CD4-positive, CD25-positive, alpha-beta regulatory T cell (primary cell): ENCODE results near the gene GUCY1A1. TPM values are rescaled to one million over a fixed set of nuclear protein-coding genes. Genes with fewer than 3 reads are reported as not detected.

Source experiments
- ATAC-seq, 2 donors: fragments of 150-1000 bp; cut with Tn5 transposase; one replicate each; pipeline ENCODE4 v1.10.0; 2021; ENCODE audit warnings: low read depth in 2 of 2, moderate number of reproducible peaks in 2 of 2, moderate library complexity in 1 of 2
- DNase-seq, 3 donors: peaks; one replicate each; pipeline versions ENCODE4 v3.0.0 to v3.0.0-alpha.2; 2012 to 2022; ENCODE audit warnings: mixed read lengths in 1 of 3
- H3K27ac ChIP-seq: one replicate; pipeline ENCODE4 v1.7.0; 2013; ENCODE audit warnings: mild to moderate bottlenecking, low read length; ENCODE audit not compliant: insufficient read depth, poor library complexity, severe bottlenecking
- H3K27me3 ChIP-seq: one replicate; pipeline ENCODE4 v1.7.0; 2013; ENCODE audit warnings: low read length; ENCODE audit not compliant: control insufficient read depth, insufficient read depth
- H3K36me3 ChIP-seq: one replicate; pipeline ENCODE4 v1.7.0; 2013; ENCODE audit warnings: mild to moderate bottlenecking, low read length, moderate library complexity; ENCODE audit not compliant: control insufficient read depth, insufficient read depth
- H3K4me1 ChIP-seq: 2 replicates; pipeline ENCODE4 v1.7.0; 2013; ENCODE audit warnings: mild to moderate bottlenecking, low read length; ENCODE audit not compliant: insufficient read depth, control insufficient read depth, poor library complexity, severe bottlenecking
- H3K4me3 ChIP-seq: one replicate; pipeline ENCODE4 v1.7.0; 2013; ENCODE audit warnings: low read depth, mild to moderate bottlenecking, low read length, moderate library complexity
- H3K9me3 ChIP-seq, 2 experiments: 1 replicate in 1 of 2; 2 replicates in 1 of 2; pipeline ENCODE4 v1.7.0; 2013; ENCODE audit warnings: low read length in 2 of 2, mild to moderate bottlenecking in 1 of 2, moderate library complexity in 1 of 2; ENCODE audit not compliant: control insufficient read depth in 2 of 2
- H3K27ac Mint-ChIP-seq, 3 donors: one replicate each; pipeline ENCODE4 v1.8.0; 2020 to 2022; ENCODE audit warnings: mild to moderate bottlenecking in 3 of 3, mixed read lengths in 3 of 3, moderate library complexity in 2 of 3
- H3K27me3 Mint-ChIP-seq: one replicate; pipeline ENCODE4 v1.8.0; 2022; ENCODE audit warnings: mild to moderate bottlenecking, mixed read lengths
- H3K36me3 Mint-ChIP-seq: one replicate; pipeline ENCODE4 v1.8.0; 2020; ENCODE audit warnings: mixed read lengths
- H3K4me1 Mint-ChIP-seq, 4 donors: one replicate each; pipeline ENCODE4 v1.8.0; 2020 to 2022; ENCODE audit warnings: mixed read lengths in 4 of 4, mild to moderate bottlenecking in 1 of 4
- H3K4me3 Mint-ChIP-seq, 4 donors: one replicate each; pipeline ENCODE4 v1.8.0; 2020 to 2022; ENCODE audit warnings: mild to moderate bottlenecking in 4 of 4, mixed read lengths in 4 of 4, moderate library complexity in 3 of 4
- H3K9me3 Mint-ChIP-seq, 7 donors: one replicate each; pipeline ENCODE4 v1.8.0; 2020 to 2022; ENCODE audit warnings: mixed read lengths in 7 of 7, mild to moderate bottlenecking in 3 of 7, moderate library complexity in 2 of 7
- polyA plus RNA-seq, 4 donors: library from polyadenylated mRNA; unstranded; fragments of 300-500 nt; fragmentation: Illumina TruSeq; gene quantifications; one replicate each; pipeline ENCODE4 v1.2.3, GENCODE V29; 2021
- total RNA-seq: library from RNA; stranded (reverse); gene quantifications from one replicate; pipeline ENCODE4 v1.2.3, GENCODE V29; 2022

The GUCY1A1 gene
- total and polyA plus RNA-seq, 5 donors from 2014 or later = 1.9 TPM; not detected in 4

- Histone ChIP-seq H3K9me3 (no peaks in the 10 kb centered on the region), H3K36me3 (no peaks in the 10 kb centered on the region), H3K4me3 (no peak overlapping the region), H3K27ac (no peak overlapping the region), H3K4me1 (peaks cover 8% of the 10 kb centered on the region), H3K27me3 (peaks cover 15% of the 10 kb centered on the region)
- H3K36me3 Mint-ChIP-seq = no peaks in the 10 kb centered on the region
- DNase-seq = no peak
- peaks cover 19% of the 10 kb centered on the region for H3K27me3 Mint-ChIP-seq
- ATAC-seq = no peak
- peaks cover 0 to 4% (median 0%) of the 10 kb centered on the region in 4 donors for H3K4me1 Mint-ChIP-seq
- H3K4me3 Mint-ChIP-seq = no peak overlapping the region
- peaks cover 0 to 5% (median 0%) of the 10 kb centered on the region in 7 donors for H3K9me3 Mint-ChIP-seq
- H3K27ac Mint-ChIP-seq = no peak overlapping the region
Measured at GRCh38 chr4:155762334-155762733, 95.7 kb downstream of the GUCY1A1 start.

GRCh38 chr4:155763551-155763950 is 96.9 kb downstream of the GUCY1A1 start:
- no peaks in the 10 kb centered on the region for H3K36me3 ChIP-seq
- H3K9me3 ChIP-seq = no peaks in the 10 kb centered on the region
- no peak for ATAC-seq
- no peak overlapping the region for H3K4me3 ChIP-seq
- Mint-ChIP-seq H3K27me3 (peaks cover 8% of the 10 kb centered on the region), H3K36me3 (no peaks in the 10 kb centered on the region), H3K9me3 (peaks cover 0 to 5% (median 0%) of the 10 kb centered on the region in 7 donors), H3K27ac (no peak overlapping the region), H3K4me3 (no peak overlapping the region), H3K4me1 (peaks cover 0 to 2% (median 0%) of the 10 kb centered on the region in 4 donors)
- no peak for DNase-seq
- H3K27me3 ChIP-seq = peaks cover 8% of the 10 kb centered on the region
- peaks cover 8% of the 10 kb centered on the region for H3K4me1 ChIP-seq
- no peak overlapping the region for H3K27ac ChIP-seq

- ATAC-seq = no peak
- Mint-ChIP-seq H3K9me3 (peaks cover 0 to 7% (median 0%) of the 10 kb centered on the region in 7 donors), H3K4me3 (no peak overlapping the region), H3K27me3 (peaks cover 6% of the 10 kb centered on the region), H3K4me1 (no peaks in the 10 kb centered on the region), H3K36me3 (no peaks in the 10 kb centered on the region), H3K27ac (no peak overlapping the region)
- H3K27me3 ChIP-seq = peaks cover 7% of the 10 kb centered on the region
- H3K36me3 ChIP-seq = no peaks in the 10 kb centered on the region
- H3K4me1 ChIP-seq = no peaks in the 10 kb centered on the region
- no peak overlapping the region for H3K4me3 ChIP-seq
- H3K9me3 ChIP-seq = no peaks in the 10 kb centered on the region
- DNase-seq = no peak
- no peak overlapping the region for H3K27ac ChIP-seq
Measured at GRCh38 chr4:155765149-155765548, 98.5 kb downstream of the GUCY1A1 start.

- Histone ChIP-seq H3K27ac (no peak overlapping the region), H3K9me3 (no peaks in the 10 kb centered on the region), H3K4me1 (no peaks in the 10 kb centered on the region), H3K4me3 (no peak overlapping the region), H3K36me3 (no peaks in the 10 kb centered on the region), H3K27me3 (no peaks in the 10 kb centered on the region)
- ATAC-seq = no peak
- Mint-ChIP-seq H3K27ac (no peak overlapping the region), H3K4me1 (no peaks in the 10 kb centered on the region), H3K9me3 (peaks cover 0 to 4% (median 0%) of the 10 kb centered on the region in 7 donors), H3K4me3 (no peak overlapping the region), H3K27me3 (no peaks in the 10 kb centered on the region), H3K36me3 (no peaks in the 10 kb centered on the region)
- no peak for DNase-seq
Measured at GRCh38 chr4:155766622-155767021, 100.0 kb downstream of the GUCY1A1 start.

- Histone ChIP-seq H3K4me1 (no peaks in the 10 kb centered on the region), H3K36me3 (no peaks in the 10 kb centered on the region), H3K9me3 (no peaks in the 10 kb centered on the region), H3K4me3 (no peak overlapping the region), H3K27me3 (no peaks in the 10 kb centered on the region), H3K27ac (no peak overlapping the region)
- peaks cover 0 to 4% (median 0%) of the 10 kb centered on the region in 7 donors for H3K9me3 Mint-ChIP-seq
- no peaks in the 10 kb centered on the region for H3K36me3 Mint-ChIP-seq
- H3K27ac Mint-ChIP-seq = no peak overlapping the region
- DNase-seq (no peak), ATAC-seq (no peak)
- no peak overlapping the region for H3K4me3 Mint-ChIP-seq
- H3K27me3 Mint-ChIP-seq = no peaks in the 10 kb centered on the region
- no peaks in the 10 kb centered on the region for H3K4me1 Mint-ChIP-seq
Measured at GRCh38 chr4:155768370-155768769, 101.7 kb downstream of the GUCY1A1 start.

GRCh38 chr4:155769090-155769489 is 102.4 kb downstream of the GUCY1A1 start:
- DNase-seq = no peak
- no peak overlapping the region for H3K27ac Mint-ChIP-seq
- no peak overlapping the region for H3K27ac ChIP-seq
- no peak overlapping the region for H3K4me3 ChIP-seq
- H3K4me3 Mint-ChIP-seq = no peak overlapping the region
- H3K27me3 ChIP-seq = no peaks in the 10 kb centered on the region
- no peaks in the 10 kb centered on the region for H3K4me1 ChIP-seq
- no peaks in the 10 kb centered on the region for H3K27me3 Mint-ChIP-seq
- no peaks in the 10 kb centered on the region for H3K36me3 Mint-ChIP-seq
- H3K36me3 ChIP-seq = no peaks in the 10 kb centered on the region
- no peak for ATAC-seq
- peaks cover 0 to 4% (median 0%) of the 10 kb centered on the region in 7 donors for H3K9me3 Mint-ChIP-seq
- no peaks in the 10 kb centered on the region for H3K9me3 ChIP-seq
- no peaks in the 10 kb centered on the region for H3K4me1 Mint-ChIP-seq

- H3K27me3 ChIP-seq = no peaks in the 10 kb centered on the region
- H3K36me3 Mint-ChIP-seq = no peaks in the 10 kb centered on the region
- no peak for ATAC-seq
Measured at GRCh38 chr4:155772459-155773195, 106.0 kb downstream of the GUCY1A1 start.

GRCh38 chr4:155773196-155773800 is 106.7 kb downstream of the GUCY1A1 start:
- Histone ChIP-seq H3K9me3 (no peaks in the 10 kb centered on the region), H3K27me3 (no peaks in the 10 kb centered on the region), H3K27ac (no peak overlapping the region), H3K36me3 (no peaks in the 10 kb centered on the region), H3K4me1 (no peaks in the 10 kb centered on the region), H3K4me3 (no peak overlapping the region)
- H3K4me1 Mint-ChIP-seq = no peaks in the 10 kb centered on the region
- peaks cover 0 to 3% (median 0%) of the 10 kb centered on the region in 7 donors for H3K9me3 Mint-ChIP-seq
- no peak for ATAC-seq
- DNase-seq = no peak
- no peaks in the 10 kb centered on the region for H3K27me3 Mint-ChIP-seq
- H3K36me3 Mint-ChIP-seq = no peaks in the 10 kb centered on the region
- no peak overlapping the region for H3K4me3 Mint-ChIP-seq
- H3K27ac Mint-ChIP-seq = no peak overlapping the region

More at GRCh38 chr4:155772459-155773195, 106.0 kb downstream of the GUCY1A1 start:
- Mint-ChIP-seq H3K9me3 (peaks cover 0 to 3% (median 0%) of the 10 kb centered on the region in 7 donors), H3K27ac (no peak overlapping the region), H3K4me1 (no peaks in the 10 kb centered on the region), H3K27me3 (no peaks in the 10 kb centered on the region), H3K4me3 (no peak overlapping the region)
- no peaks in the 10 kb centered on the region for H3K4me1 ChIP-seq
- no peak overlapping the region for H3K27ac ChIP-seq
- H3K9me3 ChIP-seq = no peaks in the 10 kb centered on the region
- H3K4me3 ChIP-seq = no peak overlapping the region
- H3K36me3 ChIP-seq = no peaks in the 10 kb centered on the region
- DNase-seq = no peak
